ENCODE data around the gene GIGYF2.

GIGYF2 gene

DNA sequence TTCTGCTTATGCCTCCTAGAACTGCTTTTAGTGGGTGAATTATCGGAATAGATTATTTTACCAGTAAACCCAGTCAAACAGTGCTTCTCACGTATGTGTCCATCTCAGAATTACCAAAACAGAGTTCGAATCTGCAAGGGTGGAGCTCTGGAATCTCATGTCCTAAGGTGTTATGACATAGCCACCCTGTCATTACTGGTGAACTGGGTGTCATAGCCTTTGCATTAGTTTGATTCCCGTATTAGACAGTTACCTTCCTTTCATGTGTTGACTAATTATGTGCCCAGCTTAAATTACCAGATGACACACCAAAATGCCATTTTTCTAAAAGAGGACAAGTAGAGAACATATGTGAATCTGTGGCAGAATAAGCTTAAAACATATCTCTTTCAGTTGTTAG lies 94.4 kb downstream of the GIGYF2 start:
- TF ChIP-seq, protein P1, sequence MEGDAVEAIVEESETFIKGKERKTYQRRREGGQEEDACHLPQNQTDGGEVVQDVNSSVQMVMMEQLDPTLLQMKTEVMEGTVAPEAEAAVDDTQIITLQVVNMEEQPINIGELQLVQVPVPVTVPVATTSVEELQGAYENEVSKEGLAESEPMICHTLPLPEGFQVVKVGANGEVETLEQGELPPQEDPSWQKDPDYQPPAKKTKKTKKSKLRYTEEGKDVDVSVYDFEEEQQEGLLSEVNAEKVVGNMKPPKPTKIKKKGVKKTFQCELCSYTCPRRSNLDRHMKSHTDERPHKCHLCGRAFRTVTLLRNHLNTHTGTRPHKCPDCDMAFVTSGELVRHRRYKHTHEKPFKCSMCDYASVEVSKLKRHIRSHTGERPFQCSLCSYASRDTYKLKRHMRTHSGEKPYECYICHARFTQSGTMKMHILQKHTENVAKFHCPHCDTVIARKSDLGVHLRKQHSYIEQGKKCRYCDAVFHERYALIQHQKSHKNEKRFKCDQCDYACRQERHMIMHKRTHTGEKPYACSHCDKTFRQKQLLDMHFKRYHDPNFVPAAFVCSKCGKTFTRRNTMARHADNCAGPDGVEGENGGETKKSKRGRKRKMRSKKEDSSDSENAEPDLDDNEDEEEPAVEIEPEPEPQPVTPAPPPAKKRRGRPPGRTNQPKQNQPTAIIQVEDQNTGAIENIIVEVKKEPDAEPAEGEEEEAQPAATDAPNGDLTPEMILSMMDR (IDR thresholded peaks at IDR 0.05; ENCODE audit: borderline replicate concordance, control extremely low read depth, extremely low read depth, insufficient read depth, missing control alignments), result no peak
- in situ Hi-C loops (cut with MboI; ENCODE audit: low sequenced_read_pairs, unreplicated experiment), result no loop called here
- DNase-seq (ENCODE audit: low spot score), result no peak

DNA sequence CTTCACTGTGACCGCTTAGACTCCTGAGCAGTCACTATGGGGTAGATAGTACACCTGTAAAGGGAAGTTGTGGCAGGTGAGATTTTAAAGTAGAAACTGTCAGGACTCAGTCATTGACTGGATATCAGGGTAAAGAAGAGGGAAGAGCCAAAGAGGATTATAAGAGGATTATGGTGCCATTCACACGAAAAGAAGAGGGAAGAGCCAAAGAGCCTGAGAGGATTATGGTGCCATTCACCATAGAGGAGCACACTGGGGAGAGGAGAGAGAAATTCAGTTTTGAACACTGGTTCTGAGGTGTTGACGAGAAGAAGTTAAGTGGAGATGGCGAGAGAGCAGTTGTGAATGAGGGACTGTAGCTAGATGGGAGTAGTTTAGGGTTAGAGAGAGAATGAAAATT lies 96.1 kb downstream of the GIGYF2 start:
- in situ Hi-C loops (cut with MboI; ENCODE audit: low sequenced_read_pairs, unreplicated experiment), result no loop called here
- no peak for DNase-seq (ENCODE audit: low spot score)
- TF ChIP-seq, protein P1 (IDR thresholded peaks at IDR 0.05; ENCODE audit: borderline replicate concordance, control extremely low read depth, extremely low read depth, insufficient read depth, missing control alignments), result no peak

DNA sequence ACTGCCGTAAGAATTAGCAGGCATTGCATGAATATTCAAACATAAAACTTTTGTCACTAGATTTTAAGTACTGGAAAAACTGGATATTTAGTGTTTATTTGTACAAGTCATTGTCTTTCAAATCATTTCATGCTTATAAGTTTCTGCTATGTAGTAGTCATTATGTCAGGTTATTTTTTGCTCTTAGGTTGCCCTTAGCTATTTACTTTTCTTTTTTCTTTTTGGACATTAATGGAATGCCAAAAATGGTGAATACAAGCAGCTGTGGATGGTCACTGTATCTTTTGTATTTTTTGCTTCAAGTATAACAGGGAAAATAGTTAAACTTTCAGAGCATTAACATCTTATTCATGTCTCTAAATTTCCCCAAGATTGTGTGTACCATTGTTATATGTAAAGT lies 97.8 kb downstream of the GIGYF2 start:
- in situ Hi-C loops (cut with MboI; ENCODE audit: low sequenced_read_pairs, unreplicated experiment), result no loop called here

DNA sequence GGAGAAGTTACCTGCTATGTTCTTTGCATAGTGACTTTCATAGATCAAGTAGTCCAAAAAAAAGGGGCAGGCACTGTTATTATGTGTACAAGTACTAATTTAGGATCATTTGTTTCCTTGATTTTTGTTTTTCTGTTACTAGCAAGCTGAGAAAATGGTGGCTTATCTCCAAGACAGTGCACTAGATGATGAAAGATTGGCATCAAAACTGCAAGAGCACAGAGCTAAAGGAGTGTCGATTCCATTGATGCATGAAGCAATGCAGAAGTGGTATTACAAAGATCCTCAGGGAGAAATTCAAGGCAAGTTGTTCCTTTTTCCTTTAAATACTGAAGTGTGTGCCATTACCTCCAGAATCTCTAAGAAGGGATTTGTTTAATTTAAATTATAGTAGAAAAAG lies 98.8 kb downstream of the GIGYF2 start:
- TF ChIP-seq, protein P1 (IDR thresholded peaks at IDR 0.05; ENCODE audit: borderline replicate concordance, control extremely low read depth, extremely low read depth, insufficient read depth, missing control alignments), result no peak
- in situ Hi-C loops (cut with MboI; ENCODE audit: low sequenced_read_pairs, unreplicated experiment), result no loop called here

More for the DNA sequence above, 97.8 kb downstream of the GIGYF2 start:
- TF ChIP-seq, protein P1 (IDR thresholded peaks at IDR 0.05; ENCODE audit: borderline replicate concordance, control extremely low read depth, extremely low read depth, insufficient read depth, missing control alignments), result no peak
- DNase-seq (ENCODE audit: low spot score), result no peak

DNA sequence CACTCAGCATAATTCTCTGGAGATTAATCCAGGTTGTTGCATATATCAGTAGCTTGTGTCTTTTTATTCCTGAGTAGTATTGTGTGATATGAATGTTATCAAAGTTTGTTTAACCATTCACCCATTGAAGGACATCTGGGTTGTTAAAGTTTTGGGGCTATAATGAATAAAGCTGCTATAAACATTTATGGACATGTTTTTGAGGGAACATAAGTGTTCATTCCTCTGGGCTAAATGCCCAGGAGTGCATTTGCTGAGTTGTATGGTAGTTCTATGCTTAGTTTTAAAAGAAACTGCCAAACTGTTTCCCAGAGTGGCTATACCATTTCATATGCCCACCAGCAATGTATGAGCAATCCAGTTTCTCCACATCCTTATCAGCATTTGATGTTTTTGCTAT lies 101.1 kb downstream of the GIGYF2 start:
- TF ChIP-seq, protein P1 (IDR thresholded peaks at IDR 0.05; ENCODE audit: borderline replicate concordance, control extremely low read depth, extremely low read depth, insufficient read depth, missing control alignments), result no peak
- in situ Hi-C loops (cut with MboI; ENCODE audit: low sequenced_read_pairs, unreplicated experiment), result no loop called here
- DNase-seq (ENCODE audit: low spot score), result no peak

More for the DNA sequence above, 98.8 kb downstream of the GIGYF2 start:
- no peak for DNase-seq (ENCODE audit: low spot score)

DNA sequence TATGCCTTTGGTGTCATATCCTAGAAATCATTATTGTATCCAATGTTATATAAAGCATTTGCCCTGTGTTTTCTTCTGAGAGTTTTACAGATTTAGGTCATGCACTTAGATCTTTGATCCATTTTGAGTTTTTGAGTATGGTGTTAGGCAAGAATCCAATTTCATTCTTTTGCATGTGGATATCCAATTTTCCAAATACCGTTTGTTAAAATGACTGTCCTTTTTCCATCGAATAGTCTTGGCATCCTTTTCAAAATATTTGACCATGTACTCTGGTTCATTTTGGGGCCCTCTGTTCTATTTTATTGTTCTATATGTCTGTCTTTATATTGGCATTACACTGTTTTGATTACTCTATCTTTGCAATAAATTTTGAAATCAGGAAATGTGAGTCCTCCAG lies 103.0 kb downstream of the GIGYF2 start:
- in situ Hi-C loops (cut with MboI; ENCODE audit: low sequenced_read_pairs, unreplicated experiment), result no loop called here
- TF ChIP-seq, protein P1 (IDR thresholded peaks at IDR 0.05; ENCODE audit: borderline replicate concordance, control extremely low read depth, extremely low read depth, insufficient read depth, missing control alignments), result no peak
- no peak for DNase-seq (ENCODE audit: low spot score)

DNA sequence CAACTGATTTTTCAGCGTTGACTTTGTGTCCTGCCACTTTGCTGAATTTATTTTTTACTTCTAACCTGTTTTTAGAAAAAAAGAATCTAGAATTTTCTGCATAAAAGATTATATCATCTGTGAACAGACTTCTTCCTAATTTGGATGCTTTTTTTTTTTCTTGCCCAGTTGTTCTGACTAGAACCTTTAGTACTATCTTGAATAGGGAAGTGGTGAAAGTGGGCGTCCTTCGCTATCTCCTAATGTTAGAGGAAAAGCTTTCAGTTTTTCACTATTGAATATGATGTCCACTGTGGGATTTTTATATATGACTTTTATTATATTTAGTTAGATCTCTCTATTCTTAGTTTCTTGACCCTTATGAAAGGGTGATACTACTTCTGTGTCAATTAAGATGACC lies 105.0 kb downstream of the GIGYF2 start:
- DNase-seq (ENCODE audit: low spot score), result no peak
- TF ChIP-seq, protein P1 (IDR thresholded peaks at IDR 0.05; ENCODE audit: borderline replicate concordance, control extremely low read depth, extremely low read depth, insufficient read depth, missing control alignments), result no peak
- in situ Hi-C loops (cut with MboI; ENCODE audit: low sequenced_read_pairs, unreplicated experiment), result no loop called here

All from GM13976 (cell line).